Measurements from ENCODE around the gene PLCB3. TPM values are rescaled to one million over a fixed set of nuclear protein-coding genes. Genes with fewer than 3 reads are reported as not detected.

Gene PLCB3
- total RNA-seq, 1 donor from 2014 or later = 33.5 TPM

GRCh38 chr11:64285885-64286800 lies 34.8 kb downstream of the PLCB3 start:
- no peak for DNase-seq (ENCODE audit: low spot score)

- DNase-seq (ENCODE audit: low spot score) = no peak
Measured at GRCh38 chr11:64286801-64287159, 35.5 kb downstream of the PLCB3 start.

GRCh38 chr11:64287676-64288352 lies 36.5 kb downstream of the PLCB3 start:
- no peak for DNase-seq (ENCODE audit: low spot score)

GRCh38 chr11:64288353-64288750 lies 37.0 kb downstream of the PLCB3 start:
- DNase-seq (ENCODE audit: low spot score) = no peak

- DNase-seq (ENCODE audit: low spot score) = no peak
Measured at GRCh38 chr11:64289002-64289564, 37.8 kb downstream of the PLCB3 start.

GRCh38 chr11:64290352-64291261 lies 39.3 kb downstream of the PLCB3 start:
- DNase-seq (ENCODE audit: low spot score) = no peak

GRCh38 chr11:64291262-64291751 lies 40.0 kb downstream of the PLCB3 start, which contains the start of gene KCNK4:
Gene KCNK4, plus strand, starts transcription at chr11:64291302. Its CDS starts 1,717 bp downstream, at chr11:64293019.
- no peak for DNase-seq (ENCODE audit: low spot score)

GRCh38 chr11:64291752-64292459 lies 40.6 kb downstream of the PLCB3 start:
- DNase-seq (ENCODE audit: low spot score) = no peak

GRCh38 chr11:64292460-64293254 lies 41.3 kb downstream of the PLCB3 start:
- no peak for DNase-seq (ENCODE audit: low spot score)

GRCh38 chr11:64294774-64295173 lies 43.4 kb downstream of the PLCB3 start:
- no peak for DNase-seq (ENCODE audit: low spot score)

- no peak for DNase-seq (ENCODE audit: low spot score)
Measured at GRCh38 chr11:64295760-64296159, 44.4 kb downstream of the PLCB3 start.

- no peak for DNase-seq (ENCODE audit: low spot score)
Measured at GRCh38 chr11:64296236-64296635, 44.9 kb downstream of the PLCB3 start.

- DNase-seq (ENCODE audit: low spot score) = no peak
Measured at GRCh38 chr11:64296830-64297698, 45.7 kb downstream of the PLCB3 start.

GRCh38 chr11:64297699-64298358 lies 46.5 kb downstream of the PLCB3 start:
- no peak for DNase-seq (ENCODE audit: low spot score)

- DNase-seq (ENCODE audit: low spot score) = no peak
Measured at GRCh38 chr11:64298966-64299846, 47.9 kb downstream of the PLCB3 start.

GRCh38 chr11:64299847-64300648 lies 48.7 kb downstream of the PLCB3 start, which contains the start of gene CATSPERZ:
Gene CATSPERZ, plus strand, starts transcription at chr11:64300358. Its CDS starts 53 bp downstream, at chr11:64300411.
- DNase-seq (ENCODE audit: low spot score) = no peak

All from ureter (tissue), 1 donor.